Psoas muscle (tissue), 8 donors: Measurements from ENCODE around the gene DGCR2. TPM values are rescaled to one million over a fixed set of nuclear protein-coding genes. Genes with fewer than 3 reads are reported as not detected.

Experiments used
- ATAC-seq, 4 donors: fragments of 200-7000 bp; cut with Tn5 transposase; one replicate each; pipeline ENCODE4 v1.9.1; 2020; ENCODE audit warnings: moderate library complexity in 3 of 4, mild to moderate bottlenecking in 2 of 4
- DNase-seq, 2 donors: peaks; one replicate each; pipeline ENCODE4 v3.0.0-alpha.2; 2020
- H3K27ac ChIP-seq: fragments of 200-600 bp; one replicate; pipeline ENCODE4 v1.8.0; 2022
- H3K27me3 ChIP-seq, 3 donors: fragments of 200-600 bp in 1 of 3; one replicate each; pipeline versions ENCODE4 v1.6.1 to v1.8.0; 2013 to 2022; ENCODE audit warnings: low read length in 2 of 3, mild to moderate bottlenecking in 2 of 3, moderate library complexity in 1 of 3; ENCODE audit not compliant: insufficient read depth in 3 of 3
- H3K36me3 ChIP-seq, 2 donors: fragments of 200-600 bp in 1 of 2; one replicate each; pipeline versions ENCODE4 v1.6.1 to v1.8.0; 2013 to 2022; ENCODE audit warnings: low read depth in 1 of 2, mild to moderate bottlenecking in 1 of 2, moderate library complexity in 1 of 2; ENCODE audit not compliant: insufficient read depth in 1 of 2
- H3K4me1 ChIP-seq: fragments of 200-600 bp; one replicate; pipeline ENCODE4 v1.8.0; 2022
- H3K4me3 ChIP-seq: fragments of 200-600 bp; one replicate; pipeline ENCODE4 v1.8.0; 2022; ENCODE audit warnings: mild to moderate bottlenecking
- H3K9me3 ChIP-seq: fragments of 200-600 bp; one replicate; pipeline ENCODE4 v1.8.0; 2022
- WGBS, 3 donors: extraction: QIAGEN DNeasy Blood & Tissue Kit; methylation state at CpG; one replicate each; pipeline versions ENCODE4 v1.1.6 to v1.1.7; 2013; 5-methylcytosine and 5-hydroxymethylcytosine counted together
- intact Hi-C, 2 donors: fragments of 100-400 bp; cut with DNase I; formaldehyde crosslinking; loops; one replicate each; pipeline versions ENCODE4 v1.11.0 to v1.14.2; 2022
- polyA plus RNA-seq, 3 donors: library from polyadenylated mRNA; stranded (reverse); fragments of 200-250 nt; gene quantifications; one replicate each; pipeline ENCODE4 v1.2.3, GENCODE V29; 2013
- total RNA-seq, 4 donors: library from RNA; stranded (reverse); fragmentation: NEBNext Ultra II Directional in 2 of 4; extraction: Animal tissue kit (Norgen Biotek cat#: 25700) in 2 of 4; gene quantifications; one replicate each; pipeline versions ENCODE4 v1.2.1 to v1.2.4, GENCODE V29; 2021 to 2023
- TF ChIP-seq, protein P1 (sequence below): fragments of 200-600 bp; IDR thresholded peaks from one replicate; pipeline ENCODE4 v1.8.0; 2022; ENCODE audit warnings: antibody characterized with exemption
- donor health status: healthy with polysubstance abuse.
- donor health status: DM: no; HTN: no; CAD: no; lungs with moderate emphysema.
- donor health status: Bipolar disorder and iron deficiency.
- donor health status: healthy.
- donor health status: DM: yes; HTN: yes; CAD: no.
- donor health status: DM: no; HTN: no; CAD: no.
- donor health status: DM: no; HTN: no; CAD: no.
- donor health status: DM: yes; HTN: yes; CAD: no.

The DGCR2 gene
- total and polyA plus RNA-seq, 7 donors, result 13.1 to 27.6 (median 24.5) TPM

DNA sequence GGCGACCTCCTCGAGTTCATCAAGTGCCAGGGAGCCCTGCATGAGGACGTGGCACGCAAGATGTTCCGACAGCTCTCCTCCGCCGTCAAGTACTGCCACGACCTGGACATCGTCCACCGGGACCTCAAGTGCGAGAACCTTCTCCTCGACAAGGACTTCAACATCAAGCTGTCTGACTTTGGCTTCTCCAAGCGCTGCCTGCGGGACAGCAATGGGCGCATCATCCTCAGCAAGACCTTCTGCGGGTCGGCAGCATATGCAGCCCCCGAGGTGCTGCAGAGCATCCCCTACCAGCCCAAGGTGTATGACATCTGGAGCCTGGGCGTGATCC is 9.4 kb upstream of the DGCR2 start:
- TF ChIP-seq, protein P1, sequence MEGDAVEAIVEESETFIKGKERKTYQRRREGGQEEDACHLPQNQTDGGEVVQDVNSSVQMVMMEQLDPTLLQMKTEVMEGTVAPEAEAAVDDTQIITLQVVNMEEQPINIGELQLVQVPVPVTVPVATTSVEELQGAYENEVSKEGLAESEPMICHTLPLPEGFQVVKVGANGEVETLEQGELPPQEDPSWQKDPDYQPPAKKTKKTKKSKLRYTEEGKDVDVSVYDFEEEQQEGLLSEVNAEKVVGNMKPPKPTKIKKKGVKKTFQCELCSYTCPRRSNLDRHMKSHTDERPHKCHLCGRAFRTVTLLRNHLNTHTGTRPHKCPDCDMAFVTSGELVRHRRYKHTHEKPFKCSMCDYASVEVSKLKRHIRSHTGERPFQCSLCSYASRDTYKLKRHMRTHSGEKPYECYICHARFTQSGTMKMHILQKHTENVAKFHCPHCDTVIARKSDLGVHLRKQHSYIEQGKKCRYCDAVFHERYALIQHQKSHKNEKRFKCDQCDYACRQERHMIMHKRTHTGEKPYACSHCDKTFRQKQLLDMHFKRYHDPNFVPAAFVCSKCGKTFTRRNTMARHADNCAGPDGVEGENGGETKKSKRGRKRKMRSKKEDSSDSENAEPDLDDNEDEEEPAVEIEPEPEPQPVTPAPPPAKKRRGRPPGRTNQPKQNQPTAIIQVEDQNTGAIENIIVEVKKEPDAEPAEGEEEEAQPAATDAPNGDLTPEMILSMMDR, result no peak
- Histone ChIP-seq H3K36me3 (peaks cover 4 to 54% of the 10 kb centered on the region in 2 donors), H3K27ac (no peak overlapping the region), H3K27me3 (no peaks in the 10 kb centered on the region), H3K4me3 (no peak overlapping the region), H3K9me3 (no peaks in the 10 kb centered on the region), H3K4me1 (no peaks in the 10 kb centered on the region)
- intact Hi-C loops, result no loop called here
- no peak for ATAC-seq
- no peak for DNase-seq
- 94 to 95% (median 95%) methylated on average over 19 of the region's 19 CpGs for WGBS, 3 donors

DNA sequence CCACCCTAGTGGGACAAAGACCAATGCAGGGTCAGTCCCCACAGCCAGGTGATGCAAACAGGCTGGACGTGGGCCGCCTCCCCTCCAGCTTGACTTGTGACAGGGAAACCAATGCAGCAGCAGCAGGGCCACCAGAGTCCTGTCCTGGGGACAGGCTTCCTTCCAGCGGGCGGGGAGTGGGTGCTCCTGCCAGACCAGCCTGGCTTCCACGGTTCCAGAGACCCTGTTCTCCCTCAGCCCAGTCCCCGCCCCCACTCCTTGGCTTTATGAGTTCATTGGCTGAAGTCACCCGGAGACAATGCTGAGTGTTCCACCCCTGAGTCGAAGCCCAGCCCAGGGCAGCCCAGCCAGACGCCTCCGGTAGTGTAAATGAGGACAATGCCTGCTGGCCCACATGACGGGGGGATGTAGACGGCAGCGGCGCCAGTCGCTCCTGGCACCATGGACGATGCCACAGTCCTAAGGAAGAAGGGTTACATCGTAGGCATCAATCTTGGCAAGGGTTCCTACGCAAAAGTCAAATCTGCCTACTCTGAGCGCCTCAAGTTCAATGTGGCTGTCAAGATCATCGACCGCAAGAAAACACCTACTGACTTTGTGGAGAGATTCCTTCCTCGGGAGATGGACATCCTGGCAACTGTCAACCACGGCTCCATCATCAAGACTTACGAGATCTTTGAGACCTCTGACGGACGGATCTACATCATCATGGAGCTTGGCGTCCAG is 8.9 kb upstream of the DGCR2 start, which contains the start of gene TSSK2:
Gene TSSK2 (plus strand): TSS at position 350 of the 726 bp plus-strand sequence. CDS start 92 bp downstream, at position 442.
- H3K4me1 ChIP-seq, result no peaks in the 10 kb centered on the region
- H3K4me3 ChIP-seq, result no peak within 1 kb of the TSS
- DNase-seq (no peak), ATAC-seq (no peak)
- intact Hi-C loops, result no loop called here
- H3K9me3 ChIP-seq, result no peaks in the 10 kb centered on the region
- WGBS, 3 donors, result 80 to 84% (median 82%) methylated on average over 27 of the region's 27 CpGs
- no peak within 1 kb of the TSS for H3K27ac ChIP-seq
- no peaks in the 10 kb centered on the region for H3K27me3 ChIP-seq
- TF ChIP-seq, protein P1, result no peak
- peaks cover 4 to 49% of the 10 kb centered on the region in 2 donors for H3K36me3 ChIP-seq

DNA sequence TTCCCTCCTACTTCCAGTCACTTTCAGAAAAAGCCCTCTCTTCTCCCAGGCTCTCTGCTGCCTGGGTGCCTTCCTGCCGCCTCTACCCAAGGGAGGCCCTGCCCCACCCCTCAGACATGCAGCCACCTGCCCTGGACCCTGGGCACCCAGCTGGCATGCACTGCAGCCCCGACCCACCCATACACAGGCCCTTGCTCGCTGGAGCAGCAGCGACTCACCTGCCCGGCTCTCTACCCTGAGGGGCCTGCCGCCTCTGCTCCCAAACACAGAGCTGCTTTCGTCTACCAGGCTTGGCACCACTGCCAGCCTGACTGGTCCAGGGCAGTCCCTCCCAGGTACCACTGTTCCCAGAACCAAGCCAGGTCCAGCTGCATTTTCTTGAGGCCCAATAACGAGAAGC is 7.7 kb upstream of the DGCR2 start:
- Histone ChIP-seq H3K27me3 (no peaks in the 10 kb centered on the region), H3K27ac (no peak overlapping the region), H3K4me3 (no peak overlapping the region), H3K36me3 (peaks cover 4 to 36% of the 10 kb centered on the region in 2 donors), H3K9me3 (no peaks in the 10 kb centered on the region), H3K4me1 (no peaks in the 10 kb centered on the region)
- DNase-seq (no peak), ATAC-seq (no peak)
- intact Hi-C loops, result no loop called here
- TF ChIP-seq, protein P1, result no peak
- 76 to 84% (median 83%) methylated on average over 8 of the region's 8 CpGs for WGBS, 3 donors

DNA sequence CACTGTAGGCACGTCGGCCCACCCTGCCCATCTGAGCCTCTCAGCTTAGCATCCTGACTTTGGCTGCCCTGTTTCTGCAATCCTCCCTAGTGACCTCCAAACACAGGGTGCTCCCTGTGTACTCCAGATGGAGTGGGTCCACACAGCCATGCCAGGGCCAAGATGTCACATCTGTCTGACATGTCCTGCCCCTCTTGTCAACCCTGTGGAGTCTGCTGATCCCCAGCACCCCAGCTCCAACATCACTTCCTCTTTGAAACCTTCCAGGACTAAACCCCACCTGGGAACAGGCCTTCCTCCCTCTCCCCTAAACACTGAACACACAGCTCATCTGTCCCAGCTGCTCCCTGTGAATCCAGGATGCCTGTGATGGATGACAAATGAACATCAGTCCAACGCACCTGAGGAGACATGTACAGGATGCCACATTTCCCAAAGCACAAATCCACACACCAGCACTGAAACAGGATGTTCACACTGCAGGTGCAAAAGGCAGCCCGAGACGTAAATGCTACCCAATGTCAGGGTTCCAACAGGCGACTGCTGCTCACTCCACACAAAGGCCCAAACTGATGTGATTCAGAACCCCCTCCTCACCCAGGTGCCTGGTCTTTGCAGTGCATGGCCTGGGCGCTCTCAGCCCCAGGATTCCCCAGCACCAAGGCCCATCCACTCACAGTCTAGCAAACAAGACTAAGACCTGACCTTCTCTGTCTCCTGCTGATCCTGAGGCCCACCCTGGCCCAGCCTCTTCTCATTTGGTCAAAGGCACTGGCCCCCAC is 6.9 kb upstream of the DGCR2 start:
- Histone ChIP-seq H3K4me3 (no peak overlapping the region), H3K4me1 (no peaks in the 10 kb centered on the region), H3K27me3 (no peaks in the 10 kb centered on the region), H3K27ac (no peak overlapping the region), H3K9me3 (no peaks in the 10 kb centered on the region), H3K36me3 (peaks cover 3 to 29% of the 10 kb centered on the region in 2 donors)
- intact Hi-C loops, result no loop called here
- no peak for ATAC-seq
- 87 to 88% (median 88%) methylated on average over 7 of the region's 7 CpGs for WGBS, 3 donors
- TF ChIP-seq, protein P1, result no peak
- DNase-seq, result no peak
